Neuron (in vitro differentiated cells): ENCODE data around the gene WDR47.

Experiments used
- H2AFZ ChIP-seq: one replicate; pipeline ENCODE4 v1.6.1; 2013; ENCODE audit warnings: low read depth, mild to moderate bottlenecking, inconsistent platforms, low read length, moderate library complexity
- H3K27me3 ChIP-seq: one replicate; pipeline ENCODE4 v1.6.1; 2013; ENCODE audit warnings: low read length; ENCODE audit not compliant: insufficient read depth
- H3K36me3 ChIP-seq: one replicate; pipeline ENCODE4 v1.6.1; 2013; ENCODE audit warnings: low read length; ENCODE audit not compliant: insufficient read depth
- H3K4me1 ChIP-seq: one replicate; pipeline ENCODE4 v1.6.1; 2013; ENCODE audit warnings: low read length; ENCODE audit not compliant: insufficient read depth
- H3K4me3 ChIP-seq: 2 replicates; pipeline ENCODE4 v1.5.1; 2013; ENCODE audit warnings: mild to moderate bottlenecking, low read length, moderate library complexity
- H3K9me3 ChIP-seq: one replicate; pipeline ENCODE4 v1.6.1; 2013; ENCODE audit warnings: low read length

The WDR47 gene

DNA sequence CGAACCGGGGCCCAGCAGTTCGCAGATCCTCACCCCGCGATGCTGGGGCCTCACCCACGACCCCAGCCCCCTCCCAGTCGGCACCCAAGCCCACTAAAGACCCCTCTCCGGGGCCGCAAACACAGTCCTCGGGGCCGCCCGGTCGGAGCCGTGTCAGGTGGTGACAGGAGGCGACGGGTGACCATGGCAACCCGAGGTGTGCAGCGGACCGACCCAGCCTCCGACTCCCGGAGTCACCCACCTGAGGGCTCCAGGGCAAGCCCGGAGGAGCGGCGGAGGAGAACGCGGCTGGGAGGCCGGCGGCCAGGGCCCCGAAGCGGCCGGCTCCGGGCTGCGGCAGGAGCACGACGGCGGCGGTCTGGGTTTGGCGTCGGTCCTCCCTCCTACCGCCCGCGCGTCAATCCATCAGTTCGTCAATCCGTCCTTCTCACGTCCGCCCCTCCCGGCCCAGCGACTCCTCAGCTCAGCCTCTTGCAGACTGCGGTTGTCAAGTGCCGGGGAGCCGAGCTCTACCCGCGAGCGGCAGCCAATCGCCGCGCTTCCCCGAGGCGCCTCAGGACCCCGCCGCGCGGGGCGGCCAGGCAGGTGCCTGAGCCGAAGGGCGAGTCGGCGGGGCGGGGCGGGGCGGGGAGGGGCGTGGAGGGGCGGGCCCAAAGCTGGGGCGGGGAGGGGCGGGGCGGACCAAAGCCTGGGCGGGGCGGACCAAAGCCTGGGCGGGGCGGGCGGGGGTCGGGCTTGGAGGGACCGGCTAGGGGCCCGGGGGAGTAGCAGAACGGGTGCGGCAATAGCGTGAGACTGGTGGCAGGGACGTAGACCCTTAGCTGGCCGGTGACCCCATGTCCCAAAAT is at the start of gene WDR47:
Gene WDR47, minus strand, starts transcription at position 482 of the 848 bp plus-strand sequence. CDS start 18,590 bp downstream, outside the sequence.
- Histone ChIP-seq H3K36me3 (no peaks in the 10 kb centered on the region), H3K4me1 (peaks cover 14% of the 10 kb centered on the region), H3K9me3 (no peaks in the 10 kb centered on the region), H3K4me3 (peak within 1 kb of the TSS; percentile 96), H3K27me3 (no peaks in the 10 kb centered on the region), H2AFZ (peak within 1 kb of the TSS; percentile 99)

DNA sequence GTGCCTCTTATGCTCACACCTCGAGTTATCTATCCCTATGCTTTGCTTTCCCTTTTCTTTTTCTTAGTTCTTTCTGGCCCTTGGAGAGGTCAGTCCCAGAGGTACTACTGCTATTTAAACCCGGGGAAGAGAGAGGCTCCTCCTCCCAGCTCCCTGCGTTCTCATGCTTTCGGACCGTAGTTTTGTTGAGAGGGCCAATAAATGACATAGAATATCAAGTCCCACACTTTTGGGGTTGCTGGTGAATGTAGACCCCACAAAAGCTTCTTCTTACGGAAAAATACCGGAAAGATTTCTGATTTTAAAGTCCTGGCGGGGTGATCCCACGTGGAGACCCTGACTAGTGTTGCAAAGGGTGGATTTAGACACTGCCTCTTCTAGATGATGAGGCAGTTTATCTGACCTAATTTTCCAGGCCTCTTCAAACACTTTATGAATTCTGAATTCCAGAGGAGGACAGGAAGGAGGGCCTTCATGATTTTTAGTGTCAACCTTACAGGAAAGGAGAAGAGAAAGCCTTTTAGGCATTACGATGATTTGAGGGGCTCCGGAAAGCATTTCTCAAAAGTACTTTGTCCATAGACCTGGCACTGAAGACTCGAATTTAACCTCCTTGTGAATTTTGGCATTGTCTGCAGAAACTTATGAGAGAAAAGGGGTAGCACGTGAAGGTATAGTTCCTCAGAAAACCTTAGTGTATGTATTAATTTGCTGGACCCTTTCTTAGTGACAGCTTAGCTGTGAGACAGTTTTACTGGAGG is 49.4 kb upstream of the WDR47 start:
- Histone ChIP-seq H3K27me3 (no peaks in the 10 kb centered on the region), H3K4me1 (peaks cover 17% of the 10 kb centered on the region), H3K4me3 (peak overlapping the region; percentile 79), H3K36me3 (peaks cover 21% of the 10 kb centered on the region), H2AFZ (peak overlapping the region; percentile 93), H3K9me3 (no peaks in the 10 kb centered on the region)

DNA sequence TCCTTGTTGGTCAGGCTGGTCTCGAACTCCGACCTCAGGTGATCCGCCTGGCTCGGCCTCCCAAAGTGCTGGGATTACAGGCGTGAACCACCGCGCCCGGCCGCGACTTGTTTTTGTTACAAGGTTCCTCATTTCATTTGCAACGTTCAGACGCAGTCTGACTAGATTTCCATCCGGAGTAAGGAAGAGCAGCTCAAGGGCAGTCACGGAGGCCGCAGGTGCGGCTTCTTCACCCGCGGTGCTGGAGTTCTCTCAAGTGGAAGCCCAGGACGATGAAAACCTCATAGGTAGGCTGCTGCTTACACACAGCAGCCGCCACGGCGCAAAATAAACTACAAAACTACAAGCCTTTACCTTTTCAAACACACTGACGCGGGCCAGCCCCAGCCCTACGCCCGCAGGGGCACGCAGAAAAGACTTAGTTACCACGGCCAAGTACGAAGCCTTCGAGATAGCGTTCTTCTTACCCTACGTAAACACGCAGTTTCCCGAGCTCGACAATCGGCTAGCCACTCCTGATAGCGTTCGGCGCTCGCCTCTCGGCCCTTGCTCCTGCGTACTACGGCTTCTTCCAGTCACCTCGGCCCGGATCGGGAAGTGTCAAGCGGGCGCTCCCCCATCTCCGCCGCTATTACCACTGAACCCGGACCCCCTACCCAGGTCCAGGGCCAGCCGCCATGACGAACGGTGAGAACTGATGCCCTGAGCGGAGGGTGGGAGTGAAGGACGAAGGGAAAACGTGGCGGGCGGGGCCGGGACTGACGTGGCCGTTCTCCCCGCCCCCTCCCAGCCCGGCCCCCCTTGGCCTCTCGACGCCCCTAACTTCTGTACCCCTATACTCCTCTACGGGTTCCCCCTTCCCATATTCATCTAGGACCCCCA is 48.5 kb upstream of the WDR47 start, which contains the start of gene TMEM167B:
Gene TMEM167B, plus strand, starts transcription at position 569 of the 882 bp plus-strand sequence. Its CDS starts 109 bp downstream, at position 678.
- peak within 1 kb of the TSS; percentile 79 for H3K4me3 ChIP-seq
- H2AFZ ChIP-seq, result peak within 1 kb of the TSS; percentile 93
- no peaks in the 10 kb centered on the region for H3K27me3 ChIP-seq
- H3K36me3 ChIP-seq, result peaks cover 15% of the 10 kb centered on the region
- no peaks in the 10 kb centered on the region for H3K9me3 ChIP-seq
- peaks cover 17% of the 10 kb centered on the region for H3K4me1 ChIP-seq

GRCh38 chr1:109089242-109090015 is 47.5 kb upstream of the WDR47 start:
- no peak overlapping the region for H2AFZ ChIP-seq
- H3K27me3 ChIP-seq, result no peaks in the 10 kb centered on the region
- H3K4me3 ChIP-seq, result no peak overlapping the region
- no peaks in the 10 kb centered on the region for H3K9me3 ChIP-seq
- H3K4me1 ChIP-seq, result peaks cover 23% of the 10 kb centered on the region
- H3K36me3 ChIP-seq, result peaks cover 9% of the 10 kb centered on the region

GRCh38 chr1:109084563-109085517 is 42.9 kb upstream of the WDR47 start:
- no peaks in the 10 kb centered on the region for H3K36me3 ChIP-seq

GRCh38 chr1:109083923-109084322 is 42.0 kb upstream of the WDR47 start:
- no peaks in the 10 kb centered on the region for H3K27me3 ChIP-seq
- H2AFZ ChIP-seq, result peak overlapping the region; percentile 73
- H3K36me3 ChIP-seq, result no peaks in the 10 kb centered on the region
- peaks cover 27% of the 10 kb centered on the region for H3K4me1 ChIP-seq
- H3K4me3 ChIP-seq, result no peak overlapping the region
- no peaks in the 10 kb centered on the region for H3K9me3 ChIP-seq

More at GRCh38 chr1:109084563-109085517, 42.9 kb upstream of the WDR47 start:
- no peak overlapping the region for H3K4me3 ChIP-seq
- H2AFZ ChIP-seq, result peak overlapping the region; percentile 73
- H3K9me3 ChIP-seq, result no peaks in the 10 kb centered on the region
- H3K27me3 ChIP-seq, result no peaks in the 10 kb centered on the region
- H3K4me1 ChIP-seq, result peaks cover 27% of the 10 kb centered on the region

- peak overlapping the region; percentile 73 for H2AFZ ChIP-seq
- peaks cover 27% of the 10 kb centered on the region for H3K4me1 ChIP-seq
- H3K36me3 ChIP-seq, result no peaks in the 10 kb centered on the region
- H3K27me3 ChIP-seq, result no peaks in the 10 kb centered on the region
- H3K4me3 ChIP-seq, result no peak overlapping the region
- H3K9me3 ChIP-seq, result no peaks in the 10 kb centered on the region
Observed at GRCh38 chr1:109083501-109083900, 41.6 kb upstream of the WDR47 start.

DNA sequence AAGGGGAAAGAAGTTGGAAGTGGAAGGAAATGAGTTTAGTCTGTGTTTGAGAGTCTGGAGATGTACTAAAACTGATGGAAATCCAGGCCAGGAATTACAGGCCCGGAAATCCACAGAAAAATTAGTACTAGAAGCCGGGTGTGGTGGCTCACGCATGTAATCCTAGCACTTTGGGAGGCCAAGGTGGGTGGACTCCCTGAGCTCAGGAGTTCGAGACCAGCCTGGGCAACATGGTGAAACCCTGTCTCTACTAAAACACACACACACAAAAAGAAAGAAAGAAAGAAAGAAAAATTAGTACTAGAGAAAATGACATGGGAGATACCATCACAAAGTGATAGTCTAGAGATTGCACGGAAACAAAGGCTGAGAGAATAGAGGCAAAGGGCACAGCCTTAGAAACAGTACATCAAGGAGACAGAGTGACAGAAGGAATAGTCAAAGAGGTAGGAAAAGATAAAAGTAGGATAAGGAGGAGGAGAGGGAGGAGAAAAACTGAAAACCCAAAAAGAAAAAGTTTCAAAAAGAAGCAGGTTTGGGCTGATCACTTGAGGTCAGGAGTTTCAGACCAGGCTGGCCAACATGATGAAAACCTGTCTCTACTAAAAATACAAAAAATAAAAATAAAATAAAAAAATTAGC is 38.7 kb upstream of the WDR47 start:
- H3K4me1 ChIP-seq, result peaks cover 27% of the 10 kb centered on the region
- H3K27me3 ChIP-seq, result no peaks in the 10 kb centered on the region
- no peaks in the 10 kb centered on the region for H3K9me3 ChIP-seq
- no peaks in the 10 kb centered on the region for H3K36me3 ChIP-seq
- H2AFZ ChIP-seq, result no peak overlapping the region
- H3K4me3 ChIP-seq, result no peak overlapping the region

- no peaks in the 10 kb centered on the region for H3K9me3 ChIP-seq
- no peak overlapping the region for H2AFZ ChIP-seq
- H3K36me3 ChIP-seq, result no peaks in the 10 kb centered on the region
- H3K4me3 ChIP-seq, result no peak overlapping the region
- H3K27me3 ChIP-seq, result no peaks in the 10 kb centered on the region
- H3K4me1 ChIP-seq, result peaks cover 25% of the 10 kb centered on the region
Observed at GRCh38 chr1:109079240-109079622, 37.3 kb upstream of the WDR47 start.

DNA sequence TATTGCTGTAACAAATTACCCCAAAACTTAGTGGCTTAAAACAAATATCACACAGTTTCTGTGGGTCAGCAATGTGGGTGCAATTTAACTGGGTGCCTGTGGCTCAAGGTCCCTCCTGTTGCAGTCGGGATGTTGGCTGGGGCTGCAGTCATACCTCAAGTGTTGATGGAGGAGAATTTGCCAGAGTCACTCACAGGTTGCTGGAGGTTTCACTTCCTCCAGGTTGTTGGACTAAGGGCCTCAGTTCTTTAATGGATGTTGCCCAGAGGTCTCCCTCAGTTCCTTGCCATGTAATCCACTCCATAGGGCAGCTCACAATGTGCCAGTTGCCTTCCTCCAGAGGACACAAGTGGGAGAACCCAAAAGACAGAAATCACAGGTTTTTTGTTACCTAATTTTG is 36.4 kb upstream of the WDR47 start:
- Histone ChIP-seq H3K36me3 (no peaks in the 10 kb centered on the region), H3K27me3 (no peaks in the 10 kb centered on the region), H3K4me1 (peaks cover 17% of the 10 kb centered on the region), H3K9me3 (no peaks in the 10 kb centered on the region), H2AFZ (no peak overlapping the region), H3K4me3 (no peak overlapping the region)
